HepG2 (cell line): ENCODE measurements around the gene PTPRD.

Experiments
- SIX4 ChIP-seq: sonication (generic); formaldehyde crosslinking; IDR thresholded peaks from 2 replicates; pipeline ENCODE4 v1.4.0; 2020; ENCODE audit warnings: missing genetic modification reagents
- U2AF2 ChIP-seq: fragments of 200-400 bp; formaldehyde crosslinking; IDR thresholded peaks from 2 replicates; pipeline ENCODE4 v1.6.1; 2017; ENCODE audit warnings: low read depth, mild to moderate bottlenecking, low read length
- ZFX ChIP-seq: sonication (generic); formaldehyde crosslinking; IDR thresholded peaks from 2 replicates; pipeline ENCODE4 v1.4.0; 2020; ENCODE audit warnings: mild to moderate bottlenecking, low read depth, missing genetic modification reagents, moderate library complexity
- ZNF709 ChIP-seq: sonication (generic); formaldehyde crosslinking; IDR thresholded peaks from 2 replicates; pipeline ENCODE4 v1.5.0; 2020; ENCODE audit warnings: mild to moderate bottlenecking, missing genetic modification reagents

- TF ChIP-seq ZFX: no peak
- TF ChIP-seq U2AF2: no peak
- TF ChIP-seq ZNF709 (CRISPR knock-in tag): no peak
- no peak for TF ChIP-seq SIX4 (CRISPR knock-in tag)
These were observed 1567.7 kb downstream of the PTPRD start for GRCh38 chr9:9045072-9045471.
